ENCODE data around the gene CYB5R3. TPM values are rescaled to one million over a fixed set of nuclear protein-coding genes. Genes with fewer than 3 reads are reported as not detected.
A peak's percentile ranks its signal among the peaks of the same experiment; 100 is the strongest.
"Not testable (repeated sequence)": the region's sequence is repeated elsewhere in the genome, so short reads cannot be mapped to it uniquely, and the experiment has no call there.

The CYB5R3 gene
- total RNA-seq, 1 donor from 2014 or later, result 298 TPM

DNA sequence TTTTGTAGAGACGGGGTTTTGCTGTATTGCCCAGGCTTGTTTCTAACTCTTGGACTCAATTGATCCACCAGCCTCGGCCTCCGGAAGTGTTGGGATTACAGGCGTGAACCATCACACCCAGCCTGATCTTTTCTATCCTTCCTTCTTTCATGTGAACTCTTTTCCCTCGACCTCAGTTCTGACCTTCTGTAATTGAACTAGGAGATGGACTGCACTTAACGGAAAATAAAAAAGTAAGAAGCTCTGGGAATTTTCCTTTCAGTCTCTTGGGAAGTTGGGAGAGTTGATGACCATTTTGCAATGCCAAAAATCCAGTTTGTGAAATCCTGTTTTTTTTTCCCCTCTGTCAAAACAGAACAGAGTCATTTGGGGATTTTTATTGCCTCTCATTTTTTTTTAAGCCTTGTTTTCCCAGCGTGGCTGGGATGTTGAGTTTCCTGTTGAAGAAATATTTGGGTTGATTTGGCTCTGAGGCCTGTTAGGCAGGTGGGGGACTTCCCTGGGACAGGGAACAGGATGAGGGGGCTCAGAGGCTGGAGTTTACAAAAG is 26.9 kb upstream of the CYB5R3 start:
- Histone ChIP-seq H3K4me1 (peaks cover 71% of the 10 kb centered on the region), H3K27ac (replicated peaks) (peak overlapping the region; percentile 87), H3K4me3 (no peak overlapping the region), H3K27me3 (ENCODE audit: low read depth) (no peaks in the 10 kb centered on the region), H3K36me3 (no peaks in the 10 kb centered on the region), H3K9me3 (replicated peaks) (no peaks in the 10 kb centered on the region)
- no peak for TF ChIP-seq CTCF (IDR thresholded peaks at IDR 0.05; ENCODE audit: borderline replicate concordance)
- intact Hi-C loops (cut with micrococcal nuclease), result no loop called here
- no peak for DNase-seq

DNA sequence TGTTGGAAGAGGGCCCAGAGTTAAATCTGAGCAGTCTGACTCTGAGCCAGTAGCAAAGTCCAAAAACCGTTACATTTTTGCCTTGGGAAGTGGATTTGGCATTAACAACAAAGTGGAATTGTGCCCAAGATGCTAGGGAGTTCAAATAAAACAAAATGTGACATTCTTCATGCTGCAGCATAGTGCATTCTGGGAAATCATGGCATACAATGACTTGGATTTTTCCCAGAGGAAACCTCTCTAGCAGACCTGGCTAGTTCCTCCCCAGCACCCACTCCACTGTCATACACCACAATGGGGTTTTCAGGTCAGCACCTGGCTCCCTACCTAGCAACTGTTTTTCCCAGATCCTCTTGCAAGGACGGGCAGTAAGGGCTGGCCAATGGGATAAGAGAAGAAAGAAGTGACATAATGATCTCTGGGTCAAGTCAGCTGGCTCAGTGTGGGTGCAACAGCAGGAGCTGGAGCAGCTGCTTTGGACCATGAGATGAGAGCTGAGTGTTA is 24.8 kb upstream of the CYB5R3 start:
- no peak overlapping the region for H3K4me3 ChIP-seq
- no peaks in the 10 kb centered on the region for H3K27me3 ChIP-seq (ENCODE audit: low read depth)
- H3K4me1 ChIP-seq, result peaks cover 66% of the 10 kb centered on the region
- TF ChIP-seq CTCF (IDR thresholded peaks at IDR 0.05; ENCODE audit: borderline replicate concordance), result no peak
- no peaks in the 10 kb centered on the region for H3K36me3 ChIP-seq
- peak overlapping the region; percentile 28 for H3K27ac ChIP-seq (replicated peaks)
- intact Hi-C loops (cut with micrococcal nuclease), result no loop called here
- H3K9me3 ChIP-seq (replicated peaks), result no peaks in the 10 kb centered on the region
- DNase-seq, result no peak

DNA sequence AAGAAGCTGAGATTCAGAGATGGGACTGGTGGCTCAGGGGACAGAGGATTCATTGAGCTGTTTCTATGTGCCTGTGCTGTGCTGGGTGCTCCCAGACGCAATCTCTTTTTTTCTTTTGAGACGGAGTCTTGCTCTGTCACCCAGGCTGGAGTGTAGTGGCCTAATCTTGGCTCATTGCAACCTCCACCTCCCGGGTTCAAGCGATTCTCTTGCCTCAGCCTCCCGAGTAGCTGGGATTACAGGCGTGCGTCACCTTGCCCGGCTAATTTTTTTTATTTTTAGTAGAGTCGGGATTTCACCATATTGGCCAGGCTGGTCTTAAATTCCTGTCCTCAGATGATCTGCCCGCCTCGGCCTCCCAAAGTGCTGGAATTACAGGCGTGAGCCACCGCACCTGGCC is 23.9 kb upstream of the CYB5R3 start:
- peaks cover 62% of the 10 kb centered on the region for H3K4me1 ChIP-seq

DNA sequence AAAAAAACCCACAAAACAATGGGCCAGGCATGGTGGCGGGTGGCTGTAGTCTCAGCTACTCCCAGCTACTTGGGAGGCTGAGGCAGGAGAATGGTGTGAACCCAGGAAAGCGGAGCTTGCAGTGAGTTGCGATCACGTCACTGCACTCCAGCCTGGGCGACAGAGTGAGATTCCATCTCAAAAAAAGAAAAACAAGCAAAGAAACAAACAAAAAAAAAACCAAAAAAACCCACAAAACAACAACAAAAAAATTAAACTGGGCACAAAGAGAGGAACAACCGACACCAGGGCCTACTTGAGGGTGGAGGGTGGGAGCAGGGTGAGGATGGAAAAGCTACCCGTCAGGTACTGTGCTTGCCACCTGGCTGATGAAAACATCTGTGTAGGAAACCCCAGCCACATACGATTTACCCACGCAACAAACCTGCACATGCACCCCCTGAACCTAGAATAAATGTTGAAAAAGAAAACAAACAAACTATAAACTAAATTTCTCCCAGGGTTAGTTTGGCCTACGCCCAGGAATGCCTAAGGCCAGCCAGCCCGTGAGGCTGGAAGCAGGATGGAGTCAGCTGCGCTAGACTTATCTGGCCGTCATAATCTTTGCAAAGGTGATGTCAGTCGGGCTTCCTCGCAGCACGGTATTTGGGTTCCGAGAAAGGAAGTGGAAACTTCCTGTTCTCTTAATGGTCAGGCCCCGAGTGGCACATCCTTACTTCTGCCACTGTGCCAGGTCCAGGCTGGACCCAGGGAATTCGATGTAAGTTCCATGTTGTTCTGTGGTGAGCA is 21.9 kb upstream of the CYB5R3 start:
- Histone ChIP-seq H3K4me3 (no peak overlapping the region), H3K27me3 (ENCODE audit: low read depth) (no peaks in the 10 kb centered on the region), H3K27ac (replicated peaks) (peak overlapping the region; percentile 52), H3K36me3 (no peaks in the 10 kb centered on the region), H3K9me3 (replicated peaks) (no peaks in the 10 kb centered on the region), H3K4me1 (peaks cover 48% of the 10 kb centered on the region)
- no peak for DNase-seq
- intact Hi-C loops (cut with micrococcal nuclease), result no loop called here
- TF ChIP-seq CTCF (IDR thresholded peaks at IDR 0.05; ENCODE audit: borderline replicate concordance), result no peak

More for the DNA sequence above, 23.9 kb upstream of the CYB5R3 start:
- H3K9me3 ChIP-seq (replicated peaks); H3K4me3 ChIP-seq; intact Hi-C loops (cut with micrococcal nuclease); DNase-seq; H3K36me3 ChIP-seq; H3K27me3 ChIP-seq (ENCODE audit: low read depth): not testable (repeated sequence)
- H3K27ac ChIP-seq (replicated peaks), result peak overlapping the region; percentile 28

DNA sequence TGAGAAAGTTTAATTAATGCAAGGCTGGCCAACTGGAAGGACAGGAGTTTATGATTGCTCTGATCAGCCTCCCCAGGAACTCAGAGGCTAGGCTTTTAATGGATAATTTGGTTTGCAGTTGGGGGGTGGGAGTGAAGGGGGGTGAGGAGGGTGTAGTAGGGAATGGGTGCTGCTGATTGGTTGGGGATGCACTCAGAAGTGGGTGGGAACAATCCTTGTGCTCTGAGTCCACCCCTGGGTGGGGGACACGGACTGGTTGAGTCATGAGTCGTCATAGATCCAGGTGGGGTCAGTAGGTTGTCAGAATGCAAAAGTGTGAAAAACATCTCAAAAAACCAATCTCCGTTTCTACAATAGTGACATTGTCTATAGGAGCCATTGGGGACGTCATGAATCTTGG is 20.9 kb upstream of the CYB5R3 start:
- TF ChIP-seq CTCF (IDR thresholded peaks at IDR 0.05; ENCODE audit: borderline replicate concordance), result no peak
- Histone ChIP-seq H3K4me1 (peaks cover 37% of the 10 kb centered on the region), H3K9me3 (replicated peaks) (no peaks in the 10 kb centered on the region), H3K27me3 (ENCODE audit: low read depth) (no peaks in the 10 kb centered on the region), H3K27ac (replicated peaks) (peak overlapping the region; percentile 52), H3K4me3 (no peak overlapping the region), H3K36me3 (no peaks in the 10 kb centered on the region)
- no peak for DNase-seq
- intact Hi-C loops (cut with micrococcal nuclease), result no loop called here

- H3K4me3 ChIP-seq; DNase-seq; H3K27me3 ChIP-seq (ENCODE audit: low read depth); H3K36me3 ChIP-seq; H3K27ac ChIP-seq (replicated peaks); H3K9me3 ChIP-seq (replicated peaks): not testable (repeated sequence)
- intact Hi-C loops (cut with micrococcal nuclease), result loop anchor here (10.0 kb wide), 1 partner anchor 148 kb away; no protein-coding TSS in a partner anchor
- H3K4me1 ChIP-seq, result peaks cover 39% of the 10 kb centered on the region
Measured at GRCh38 chr22:42666393-42666792, 17.2 kb upstream of the CYB5R3 start.
